SK-N-SH (cell line): ENCODE data around the gene FMO2.

ENCODE experiments used
- CHD2 ChIP-seq: fragments of 150-350 bp; IDR thresholded peaks from 2 replicates; pipeline ENCODE4 v1.6.1; 2018; ENCODE audit warnings: low read length; ENCODE audit not compliant: partially characterized antibody
- GABPA ChIP-seq: IDR thresholded peaks from 2 replicates; pipeline ENCODE4 v1.4.0; 2012; ENCODE audit warnings: low read depth, mild to moderate bottlenecking
- JUND ChIP-seq: IDR thresholded peaks from 2 replicates; pipeline ENCODE4 v1.4.0; 2012
- MXI1 ChIP-seq: IDR thresholded peaks from 2 replicates; pipeline ENCODE4 v1.6.1; 2012; ENCODE audit warnings: mild to moderate bottlenecking, low read depth, low read length, improper control_type of control experiment
- POLR2AphosphoS5 ChIP-seq: IDR thresholded peaks from 2 replicates; pipeline ENCODE4 v1.6.1; 2012; ENCODE audit warnings: low read depth, low read length
- RAD21 ChIP-seq: IDR thresholded peaks from 2 replicates; pipeline ENCODE4 v1.6.1; 2012; ENCODE audit warnings: mild to moderate bottlenecking, low read length
- RCOR1 ChIP-seq: fragments of 150-350 bp; IDR thresholded peaks from 2 replicates; pipeline ENCODE4 v1.6.1; 2017; ENCODE audit warnings: antibody characterized with exemption, low read length
- SMC3 ChIP-seq: IDR thresholded peaks from 2 replicates; pipeline ENCODE4 v1.6.1; 2012; ENCODE audit warnings: low read depth, low read length, improper control_type of control experiment
- TAF1 ChIP-seq: IDR thresholded peaks from 2 replicates; pipeline ENCODE4 v1.6.1; 2012; ENCODE audit warnings: low read depth, mild to moderate bottlenecking, low read length, moderate library complexity, borderline replicate concordance
- TCF12 ChIP-seq: IDR thresholded peaks from 2 replicates; pipeline ENCODE4 v1.4.0; 2012
- YY1 ChIP-seq: IDR thresholded peaks from 2 replicates; pipeline ENCODE4 v1.4.0; 2012; ENCODE audit warnings: low read depth, mild to moderate bottlenecking
- TF ChIP-seq, protein P1 (sequence below): fragments of 200-600 bp; sonication (generic); IDR thresholded peaks from 2 replicates; pipeline ENCODE4 v1.6.1; 2017; ENCODE audit warnings: antibody characterized with exemption, mild to moderate bottlenecking, moderate library complexity
- TF ChIP-seq, protein P2 (sequence below): IDR thresholded peaks from 2 replicates; pipeline ENCODE4 v1.4.0; 2012; ENCODE audit warnings: low read depth, borderline replicate concordance
- TF ChIP-seq, protein P3 (sequence below): fragments of 150-350 bp; IDR thresholded peaks from 2 replicates; pipeline ENCODE4 v1.6.1; 2016; ENCODE audit warnings: mild to moderate bottlenecking, low read depth, low read length

DNA sequence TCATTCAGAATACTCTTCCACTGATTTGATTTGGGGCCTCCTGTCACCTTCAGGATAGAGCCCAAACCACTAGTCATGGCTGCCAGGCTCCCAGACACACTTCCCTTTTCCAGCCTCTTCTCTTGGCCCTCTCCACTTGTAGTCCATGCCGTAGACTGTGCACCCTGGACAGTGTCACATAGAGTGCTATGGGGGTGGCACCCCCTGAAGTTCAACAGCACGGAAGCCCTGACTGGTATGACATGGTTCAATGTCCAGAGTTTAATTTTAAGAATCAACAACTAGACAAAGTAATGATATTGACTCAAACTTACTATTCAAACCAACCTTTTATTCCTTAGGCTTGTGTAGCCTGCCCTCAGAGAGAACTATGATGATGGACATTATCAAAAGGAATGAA lies 22.3 kb downstream of the FMO2 start:
- TF ChIP-seq CHD2 (no peak), POLR2AphosphoS5 (no peak), MXI1 (no peak), GABPA (no peak), SMC3 (no peak), TCF12 (no peak), RCOR1 (no peak), RAD21 (no peak), TAF1 (no peak), YY1 (no peak), JUND (no peak)
- TF ChIP-seq, protein P1, sequence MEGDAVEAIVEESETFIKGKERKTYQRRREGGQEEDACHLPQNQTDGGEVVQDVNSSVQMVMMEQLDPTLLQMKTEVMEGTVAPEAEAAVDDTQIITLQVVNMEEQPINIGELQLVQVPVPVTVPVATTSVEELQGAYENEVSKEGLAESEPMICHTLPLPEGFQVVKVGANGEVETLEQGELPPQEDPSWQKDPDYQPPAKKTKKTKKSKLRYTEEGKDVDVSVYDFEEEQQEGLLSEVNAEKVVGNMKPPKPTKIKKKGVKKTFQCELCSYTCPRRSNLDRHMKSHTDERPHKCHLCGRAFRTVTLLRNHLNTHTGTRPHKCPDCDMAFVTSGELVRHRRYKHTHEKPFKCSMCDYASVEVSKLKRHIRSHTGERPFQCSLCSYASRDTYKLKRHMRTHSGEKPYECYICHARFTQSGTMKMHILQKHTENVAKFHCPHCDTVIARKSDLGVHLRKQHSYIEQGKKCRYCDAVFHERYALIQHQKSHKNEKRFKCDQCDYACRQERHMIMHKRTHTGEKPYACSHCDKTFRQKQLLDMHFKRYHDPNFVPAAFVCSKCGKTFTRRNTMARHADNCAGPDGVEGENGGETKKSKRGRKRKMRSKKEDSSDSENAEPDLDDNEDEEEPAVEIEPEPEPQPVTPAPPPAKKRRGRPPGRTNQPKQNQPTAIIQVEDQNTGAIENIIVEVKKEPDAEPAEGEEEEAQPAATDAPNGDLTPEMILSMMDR: no peak
- TF ChIP-seq, protein P2, sequence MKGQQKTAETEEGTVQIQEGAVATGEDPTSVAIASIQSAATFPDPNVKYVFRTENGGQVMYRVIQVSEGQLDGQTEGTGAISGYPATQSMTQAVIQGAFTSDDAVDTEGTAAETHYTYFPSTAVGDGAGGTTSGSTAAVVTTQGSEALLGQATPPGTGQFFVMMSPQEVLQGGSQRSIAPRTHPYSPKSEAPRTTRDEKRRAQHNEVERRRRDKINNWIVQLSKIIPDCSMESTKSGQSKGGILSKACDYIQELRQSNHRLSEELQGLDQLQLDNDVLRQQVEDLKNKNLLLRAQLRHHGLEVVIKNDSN: no peak
- TF ChIP-seq, protein P3, sequence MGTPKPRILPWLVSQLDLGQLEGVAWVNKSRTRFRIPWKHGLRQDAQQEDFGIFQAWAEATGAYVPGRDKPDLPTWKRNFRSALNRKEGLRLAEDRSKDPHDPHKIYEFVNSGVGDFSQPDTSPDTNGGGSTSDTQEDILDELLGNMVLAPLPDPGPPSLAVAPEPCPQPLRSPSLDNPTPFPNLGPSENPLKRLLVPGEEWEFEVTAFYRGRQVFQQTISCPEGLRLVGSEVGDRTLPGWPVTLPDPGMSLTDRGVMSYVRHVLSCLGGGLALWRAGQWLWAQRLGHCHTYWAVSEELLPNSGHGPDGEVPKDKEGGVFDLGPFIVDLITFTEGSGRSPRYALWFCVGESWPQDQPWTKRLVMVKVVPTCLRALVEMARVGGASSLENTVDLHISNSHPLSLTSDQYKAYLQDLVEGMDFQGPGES: no peak
